HG03378 (cell line): ENCODE data around the gene NPR1.
"Not testable (repeated sequence)": the region's sequence is repeated elsewhere in the genome, so short reads cannot be mapped to it uniquely, and the experiment has no call there.

Experiments
- ATAC-seq: cut with Tn5 transposase; IDR thresholded peaks from one replicate; pipeline ENCODE4 v1.9.1; 2021; ENCODE audit warnings: mild to moderate bottlenecking, moderate library complexity; ENCODE audit not compliant: unreplicated experiment

NPR1 gene

GRCh38 chr1:153723687-153724086 is 45.2 kb downstream of the NPR1 start:
- ATAC-seq: no peak

GRCh38 chr1:153724634-153725033 is 46.1 kb downstream of the NPR1 start:
- not testable (repeated sequence) for ATAC-seq

- peak; percentile 87 for ATAC-seq
These were observed 49.2 kb downstream of the NPR1 start, which contains the start of gene INTS3 for GRCh38 chr1:153727463-153728304. Gene INTS3, plus strand, starts transcription at chr1:153728050. Its CDS starts 585 bp downstream, at chr1:153728635.

- ATAC-seq: no peak
These were observed 50.0 kb downstream of the NPR1 start for GRCh38 chr1:153728305-153729066.

GRCh38 chr1:153730468-153730988 is 52.0 kb downstream of the NPR1 start:
- no peak for ATAC-seq

GRCh38 chr1:153733970-153734369 is 55.5 kb downstream of the NPR1 start:
- ATAC-seq: no peak

- ATAC-seq: no peak
These were observed 56.1 kb downstream of the NPR1 start for GRCh38 chr1:153734396-153735089.

- no peak for ATAC-seq
These were observed 56.6 kb downstream of the NPR1 start for GRCh38 chr1:153735090-153735420.

GRCh38 chr1:153741986-153742385 is 63.5 kb downstream of the NPR1 start:
- no peak for ATAC-seq

GRCh38 chr1:153742411-153743142 is 64.1 kb downstream of the NPR1 start:
- peak; percentile 57 for ATAC-seq
